ENCODE results near the gene UBE2L6.

The UBE2L6 gene

DNA sequence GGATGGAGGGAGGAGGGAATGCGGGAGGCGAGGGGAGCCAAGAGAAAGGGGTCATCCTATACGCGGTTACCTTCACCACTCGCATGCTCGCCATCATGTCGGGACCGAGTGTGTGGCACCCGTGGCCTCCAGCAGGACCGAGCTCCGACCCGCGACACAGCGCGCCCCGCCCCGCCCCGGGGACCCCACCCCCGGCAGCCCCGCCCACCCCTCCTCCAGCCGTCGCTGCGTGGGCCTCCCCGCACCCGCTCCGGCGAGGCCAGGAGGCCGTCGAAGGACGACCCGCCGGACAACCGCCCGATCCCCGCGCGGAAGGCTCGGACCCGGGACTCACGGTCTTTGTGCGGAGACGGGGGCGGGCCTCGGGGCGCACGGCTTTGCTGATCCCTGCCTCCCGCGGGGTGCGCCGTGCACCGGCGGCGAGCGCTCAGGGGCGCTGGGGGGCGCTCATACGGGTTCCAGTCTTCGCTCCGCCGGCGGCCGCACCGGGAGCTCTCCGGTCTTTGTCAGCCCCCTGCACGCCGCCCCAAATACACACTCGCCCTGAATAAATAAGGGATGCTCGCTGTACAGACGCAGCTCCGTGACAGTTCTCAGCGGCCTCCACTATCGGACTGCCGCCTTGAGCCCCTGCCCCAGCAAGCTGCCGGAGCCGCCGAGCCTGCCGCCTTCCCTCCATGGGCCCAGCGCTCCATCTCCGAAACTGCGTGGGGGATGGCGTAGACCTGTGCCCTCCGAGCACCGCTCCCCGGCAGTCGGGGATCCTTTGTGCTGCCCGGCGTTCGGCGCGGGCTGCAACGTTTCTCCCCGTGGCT is at the start of gene UBE2L6:
TSS of gene UBE2L6 (minus strand) at position 158 of the 815 bp plus-strand sequence. CDS start at position 97, 61 bp downstream.
- peak; percentile 57 for DNase-seq

- DNase-seq = no peak
Measured at GRCh38 chr11:57616595-57616994, 49.1 kb upstream of the UBE2L6 start.

- DNase-seq = no peak
Measured at GRCh38 chr11:57615308-57615707, 47.8 kb upstream of the UBE2L6 start.

GRCh38 chr11:57614234-57614772 is 46.8 kb upstream of the UBE2L6 start:
- no peak for DNase-seq

GRCh38 chr11:57610170-57610569 is 42.7 kb upstream of the UBE2L6 start:
- DNase-seq = no peak

DNA sequence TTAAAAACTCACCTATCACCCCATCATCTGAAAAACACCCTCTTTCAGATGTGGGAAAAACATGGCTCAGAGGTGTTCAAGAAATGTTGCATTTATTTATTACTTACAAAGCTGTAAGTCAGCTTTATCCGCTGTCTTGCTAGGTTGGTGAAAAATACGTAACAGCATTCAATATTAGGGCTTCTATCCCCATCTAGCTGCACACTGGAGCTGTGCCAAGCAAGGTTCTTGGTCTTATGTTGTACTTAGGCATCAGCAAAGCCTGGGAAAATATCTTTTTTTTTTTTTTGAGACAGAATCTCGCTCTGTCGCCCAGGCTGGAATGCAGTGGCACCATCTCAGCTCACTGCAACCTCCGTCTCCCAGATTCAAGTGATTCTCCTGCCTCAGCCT is 37.6 kb upstream of the UBE2L6 start:
- DNase-seq = no peak

DNA sequence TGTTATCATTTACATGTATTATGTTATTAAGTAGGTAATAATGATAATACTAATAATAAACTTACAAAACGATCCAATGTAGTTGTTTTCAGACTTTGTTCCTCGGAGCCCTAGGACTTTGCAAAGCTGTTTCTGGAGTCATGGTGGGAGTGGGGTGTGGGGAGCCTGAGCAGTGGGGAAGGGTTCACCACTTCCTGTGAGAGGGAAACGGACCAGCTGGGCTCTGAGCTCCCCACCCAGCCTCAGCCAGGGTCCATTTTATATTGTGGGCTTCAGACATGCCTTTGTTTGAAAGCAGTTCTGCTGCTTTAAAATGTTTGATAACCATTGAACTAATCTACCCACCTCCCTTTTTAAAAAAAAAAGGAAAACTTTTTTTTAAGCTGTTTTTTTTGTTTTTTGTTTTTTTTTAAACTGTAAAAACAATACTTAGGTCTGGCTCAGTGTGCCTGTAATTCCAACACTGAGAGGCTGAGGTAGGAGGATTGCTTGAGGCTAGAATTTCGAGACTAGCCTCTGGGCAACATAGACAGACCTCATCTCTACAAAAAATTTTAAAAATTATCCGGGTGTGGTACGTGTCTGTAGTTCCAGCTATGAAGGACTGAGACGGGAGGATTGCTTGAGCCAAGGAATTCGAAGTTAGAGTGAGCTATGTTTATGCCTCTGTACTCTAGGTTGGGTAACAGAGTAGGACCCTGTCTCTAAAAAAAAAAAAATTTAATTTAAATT is 37.0 kb upstream of the UBE2L6 start:
- DNase-seq = no peak

DNA sequence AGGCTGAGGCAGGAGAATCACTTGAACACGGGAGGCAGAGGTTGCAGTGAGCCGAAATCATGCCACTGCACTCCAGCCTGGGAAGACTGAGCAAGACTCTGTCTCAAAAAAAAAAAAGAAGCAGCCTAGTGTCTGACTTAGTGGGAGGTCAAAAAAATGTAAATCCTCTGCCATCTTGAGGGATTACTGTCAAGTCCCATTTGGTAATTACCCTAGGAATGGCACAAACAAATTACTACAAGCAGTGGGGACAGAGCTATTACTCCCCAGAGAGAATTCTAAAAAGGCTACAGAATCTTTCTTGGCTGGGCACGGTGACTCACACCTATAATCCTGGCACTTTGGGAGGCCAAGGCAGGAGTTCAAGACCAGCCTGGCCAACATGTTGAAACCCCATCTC is 33.8 kb upstream of the UBE2L6 start:
- no peak for DNase-seq

DNA sequence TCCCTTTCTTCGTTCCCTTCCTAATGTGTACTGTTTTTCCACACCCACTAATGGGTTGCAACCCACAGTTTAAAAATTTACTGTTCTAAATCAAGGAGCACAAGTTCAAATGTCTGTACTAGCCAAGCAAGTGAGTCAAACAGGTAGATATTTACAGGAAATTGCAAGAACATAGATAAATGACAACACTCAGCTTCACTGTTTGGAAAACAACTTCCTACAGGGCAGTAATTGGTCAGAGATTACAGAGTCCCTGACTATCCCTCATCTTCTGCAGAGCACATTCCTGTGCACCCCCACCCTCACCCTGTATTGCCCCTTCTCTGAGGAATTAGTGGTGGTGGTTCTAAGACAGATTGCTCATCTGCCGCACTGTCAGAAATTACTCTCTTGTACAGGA is 31.9 kb upstream of the UBE2L6 start:
- no peak for DNase-seq

- DNase-seq = no peak
Measured at GRCh38 chr11:57598831-57599155, 31.3 kb upstream of the UBE2L6 start.

DNA sequence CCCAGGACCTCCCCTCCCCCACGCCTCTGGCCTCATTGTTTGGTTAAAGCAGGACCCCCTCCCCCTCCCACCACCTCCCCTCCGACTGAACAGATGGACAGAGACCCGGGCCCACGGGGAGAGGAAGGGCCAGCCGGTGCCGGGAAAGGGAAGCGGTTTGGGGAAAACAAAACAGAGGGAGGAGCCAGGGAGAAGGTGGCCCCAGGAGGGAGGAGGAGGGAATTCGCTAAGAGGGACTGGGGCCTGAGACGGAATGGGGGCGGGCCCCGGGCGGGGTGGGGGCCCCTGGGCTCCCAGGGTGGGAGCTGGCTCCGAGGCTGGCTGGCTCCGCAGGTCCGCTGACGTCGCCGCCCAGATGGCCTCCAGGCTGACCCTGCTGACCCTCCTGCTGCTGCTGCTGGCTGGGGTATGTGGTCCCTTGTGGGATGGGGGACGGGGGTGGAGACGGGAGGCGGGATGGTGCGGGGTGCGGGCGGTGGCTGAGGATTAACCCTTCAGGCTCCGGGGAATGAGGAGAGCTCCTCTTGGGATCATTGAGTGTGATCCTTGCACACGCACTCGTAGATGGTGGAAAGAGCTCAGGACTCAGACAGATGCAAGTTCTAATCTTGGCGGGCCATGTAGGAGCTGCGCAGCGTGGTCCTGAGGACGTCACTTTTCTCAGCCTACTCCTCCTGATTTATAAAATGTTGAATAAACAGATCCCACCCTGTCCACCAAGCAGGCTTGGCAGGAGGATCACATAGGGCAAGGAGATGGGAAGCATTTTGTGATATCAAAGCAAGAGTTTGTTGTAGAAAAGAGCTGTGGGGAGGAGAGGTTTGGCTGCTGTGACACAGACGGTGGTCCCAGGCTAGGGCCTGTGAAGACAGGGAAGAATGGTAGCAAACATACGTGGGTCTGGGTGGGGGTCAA is 30.7 kb upstream of the UBE2L6 start:
- no peak for DNase-seq

DNA sequence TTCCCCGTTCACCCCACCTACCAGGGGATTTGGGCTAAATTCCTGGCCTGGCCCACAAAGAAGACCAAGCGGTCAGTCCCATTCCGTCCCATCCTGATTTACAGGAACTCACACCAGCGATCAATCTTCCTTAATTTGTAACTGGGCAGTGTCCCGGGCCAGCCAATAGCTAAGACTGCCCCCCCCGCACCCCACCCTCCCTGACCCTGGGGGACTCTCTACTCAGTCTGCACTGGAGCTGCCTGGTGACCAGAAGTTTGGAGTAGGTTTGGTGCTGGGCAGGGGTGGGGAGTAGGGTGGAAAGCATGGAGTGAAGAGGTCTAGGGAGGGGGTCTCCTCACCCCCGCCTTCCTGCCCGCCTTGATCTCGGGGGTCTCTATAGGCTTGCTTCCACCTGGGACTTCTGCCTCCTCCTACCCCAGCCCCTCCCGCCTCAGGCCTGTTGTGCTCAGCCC is 30.0 kb upstream of the UBE2L6 start, which contains the start of gene SERPING1:
TSS of gene SERPING1 (plus strand) at position 225 of the 455 bp plus-strand sequence. CDS start 586 bp downstream, outside the sequence.
- DNase-seq = no peak

GRCh38 chr11:57596266-57596885 is 28.9 kb upstream of the UBE2L6 start:
- no peak for DNase-seq

DNA sequence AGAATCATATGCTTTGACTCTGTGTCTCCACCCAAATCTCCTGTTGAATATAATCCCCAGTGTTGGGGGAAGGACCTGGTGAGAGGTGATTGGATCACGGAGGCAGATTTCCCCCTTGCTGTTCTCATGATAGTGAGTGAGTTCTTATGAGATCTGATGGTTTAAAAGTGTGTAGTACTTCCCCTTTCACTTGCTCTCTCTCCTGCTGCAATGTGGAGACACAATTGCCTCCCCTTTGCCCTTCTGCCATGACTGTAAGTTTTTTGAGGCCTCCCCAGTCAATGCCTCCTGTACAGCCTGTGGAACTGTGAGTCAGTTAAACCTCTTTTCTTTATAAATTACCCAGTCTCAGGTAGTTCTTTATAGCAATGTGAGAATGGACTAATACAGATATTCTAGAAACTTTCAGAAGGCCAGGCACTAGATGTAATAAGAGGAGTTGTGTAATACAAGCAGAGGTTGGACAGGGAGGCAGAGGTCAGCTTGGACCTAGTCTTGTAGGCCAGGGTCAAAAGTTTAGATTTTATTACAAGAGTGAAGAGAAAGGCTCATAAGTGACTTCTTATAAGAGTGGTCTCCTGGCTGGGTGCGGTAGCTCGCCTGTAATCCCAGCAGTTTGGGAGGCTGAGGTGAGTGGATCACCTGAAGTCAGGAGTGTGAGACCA is 20.7 kb upstream of the UBE2L6 start:
- no peak for DNase-seq

DNA sequence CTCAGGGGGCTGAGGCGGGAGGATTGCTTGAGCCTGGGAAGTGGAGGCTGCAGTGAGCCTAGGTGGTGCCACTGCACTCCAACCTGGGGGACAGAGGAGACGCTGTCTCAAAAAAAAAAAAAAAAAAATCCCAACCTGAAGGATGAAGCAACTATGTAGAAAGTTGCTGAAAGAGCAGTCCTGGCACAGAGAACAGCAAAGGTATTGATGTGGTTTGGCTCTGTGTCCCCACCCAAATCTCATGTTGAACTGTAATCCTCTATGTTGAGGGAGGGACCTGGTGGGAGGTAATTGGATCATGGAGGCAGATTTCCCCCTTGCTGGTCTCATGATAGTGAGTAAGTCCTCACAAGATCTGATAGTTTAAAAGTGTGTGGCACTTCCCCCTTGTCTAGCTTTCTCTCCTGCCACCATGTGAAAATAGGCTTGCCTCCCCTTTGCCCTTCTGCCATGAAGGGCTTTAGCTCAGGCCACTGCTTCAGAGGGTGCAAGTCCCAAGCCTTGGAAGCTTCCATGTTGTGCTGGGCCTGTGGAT is 19.3 kb upstream of the UBE2L6 start:
- no peak for DNase-seq

DNA sequence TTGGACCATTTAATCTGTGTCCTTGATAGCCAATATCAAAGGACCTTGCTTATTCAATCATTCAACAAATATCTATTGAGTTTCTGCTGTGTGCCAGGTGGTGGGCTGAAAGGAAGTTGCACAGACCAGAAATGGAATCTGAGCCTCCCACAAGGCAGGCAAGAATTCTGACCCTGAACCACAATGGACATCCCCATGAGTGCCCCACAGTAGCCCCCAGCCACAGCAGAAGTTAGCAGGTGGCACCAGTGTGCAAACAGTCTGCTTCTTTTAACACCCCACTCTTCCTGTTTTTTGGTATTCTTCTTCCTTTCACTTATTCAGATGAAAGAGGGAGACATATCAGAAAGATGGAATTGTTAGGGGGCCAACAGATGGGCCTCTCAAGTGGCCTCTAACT is 17.8 kb upstream of the UBE2L6 start:
- DNase-seq = no peak

GRCh38 chr11:57584341-57584740 is 16.9 kb upstream of the UBE2L6 start:
- DNase-seq = no peak

- no peak for DNase-seq
Measured at GRCh38 chr11:57574061-57574460, 6.6 kb upstream of the UBE2L6 start.

DNA sequence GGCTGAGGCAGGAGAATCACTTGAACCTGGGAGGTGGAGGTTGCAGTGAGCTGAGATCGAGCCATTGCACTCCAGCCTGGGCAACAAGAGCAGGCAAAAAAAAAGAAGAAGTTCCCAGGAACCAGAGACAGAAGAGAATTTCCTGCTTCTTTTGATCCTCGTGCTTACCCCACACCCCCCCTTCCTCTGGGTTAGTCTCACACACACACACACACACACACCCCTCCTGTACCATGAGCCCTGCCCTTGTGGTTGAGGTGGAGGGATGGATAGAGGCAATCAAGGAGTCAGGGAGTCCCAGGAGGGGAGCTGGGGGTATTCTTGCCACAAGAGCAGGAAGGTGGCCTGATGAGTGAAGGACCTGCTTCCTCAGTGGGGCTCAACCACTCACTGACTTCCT is 4.1 kb upstream of the UBE2L6 start:
- DNase-seq = no peak

DNA sequence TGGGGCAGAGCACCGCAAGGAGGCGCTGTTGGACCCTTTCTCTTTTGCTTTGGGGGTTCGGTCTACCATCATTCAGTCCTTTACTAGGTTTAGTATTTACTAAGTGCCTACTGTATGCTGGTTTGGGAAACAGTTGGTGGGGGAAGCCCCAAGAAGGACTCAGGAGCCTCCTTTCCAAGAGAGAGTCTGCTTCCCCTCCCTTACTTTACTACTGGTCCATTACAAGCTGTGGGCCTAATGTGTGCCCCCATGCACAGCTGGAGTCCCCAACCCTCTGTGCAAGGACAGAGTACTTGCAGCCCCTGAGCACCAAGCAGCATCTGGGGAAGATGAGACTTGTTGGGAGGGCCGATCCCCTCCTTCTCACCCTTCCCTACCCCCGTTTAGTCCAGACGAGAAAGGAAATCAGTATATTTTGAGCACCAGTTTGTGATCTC is 876 bp upstream of the UBE2L6 start:
- DNase-seq = peak; percentile 89

GRCh38 chr11:57566905-57567514 is 462 bp downstream of the UBE2L6 start:
- peak; percentile 45 for DNase-seq

Measured in CD4-positive, alpha-beta T cell treated with Interleukin-17A for 1 hour (primary cell).